GM21619 (cell line): ENCODE measurements around the gene KIF6.
"Not testable (repeated sequence)": the region's sequence is repeated elsewhere in the genome, so short reads cannot be mapped to it uniquely, and the experiment has no call there.

Experiments
- ATAC-seq: cut with Tn5 transposase; IDR thresholded peaks from one replicate; pipeline ENCODE4 v1.9.1; 2021; ENCODE audit not compliant: unreplicated experiment

KIF6 gene

GRCh38 chr6:39723350-39723749 lies 1.9 kb downstream of the KIF6 start:
- ATAC-seq, result not testable (repeated sequence)

GRCh38 chr6:39714802-39715201 lies 10.4 kb downstream of the KIF6 start:
- ATAC-seq, result no peak

DNA sequence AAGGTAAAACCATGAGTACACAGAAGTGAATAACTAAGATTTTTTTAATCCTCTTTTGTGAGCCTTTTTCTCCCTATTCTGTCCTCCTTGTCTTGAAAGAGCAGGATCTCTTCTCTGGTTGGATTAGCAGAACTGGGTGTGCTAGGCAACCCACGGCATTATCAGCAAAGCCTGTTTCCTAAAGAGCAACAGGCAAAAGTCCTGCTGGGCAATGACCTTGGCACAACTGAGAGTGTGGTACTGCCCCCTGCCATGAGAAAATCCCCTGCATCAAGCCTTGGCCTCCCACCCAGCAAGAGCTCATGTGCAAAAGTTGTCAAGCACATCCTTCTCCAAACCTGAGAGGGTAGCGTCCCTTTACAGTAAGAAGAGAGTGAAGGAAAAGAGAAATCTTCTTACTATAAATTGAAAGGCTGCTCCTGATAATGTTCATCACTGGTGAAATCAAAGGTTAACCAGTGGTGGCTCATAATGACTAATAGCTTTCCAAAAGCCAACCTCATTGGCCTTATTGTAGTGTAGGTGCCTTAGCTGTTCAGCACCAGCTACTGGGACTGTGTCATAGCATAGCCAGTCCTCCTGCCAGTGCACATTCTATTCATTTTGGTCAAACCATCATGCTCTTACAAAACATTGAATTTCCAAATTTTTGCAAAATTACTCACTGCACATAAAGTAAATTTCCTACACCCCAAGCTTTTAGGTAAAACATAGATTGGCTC lies 17.1 kb downstream of the KIF6 start:
- ATAC-seq, result no peak

DNA sequence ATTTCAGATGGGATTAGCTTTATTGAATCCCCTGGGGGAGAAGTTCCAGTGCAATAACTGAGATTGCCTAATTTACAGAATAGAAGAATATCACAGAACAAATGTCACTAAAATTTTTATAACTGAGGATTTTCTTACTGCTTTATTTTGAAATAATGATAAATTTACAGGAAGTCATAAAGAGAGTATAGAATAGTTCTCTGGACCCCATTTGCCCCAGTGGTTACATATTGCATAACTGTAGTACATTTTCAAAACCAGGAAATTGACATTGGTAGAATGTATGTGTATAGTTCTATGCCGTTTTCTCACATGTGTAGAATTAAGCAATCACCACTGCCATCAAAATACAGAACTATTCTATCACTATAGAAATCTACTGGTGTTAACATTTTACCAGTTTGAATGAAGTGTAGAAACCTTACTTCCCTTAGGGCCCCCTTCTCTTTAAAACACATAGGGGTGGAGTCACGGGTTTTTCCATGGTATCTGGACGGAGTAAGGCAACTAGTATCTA lies 18.3 kb downstream of the KIF6 start:
- ATAC-seq, result no peak

DNA sequence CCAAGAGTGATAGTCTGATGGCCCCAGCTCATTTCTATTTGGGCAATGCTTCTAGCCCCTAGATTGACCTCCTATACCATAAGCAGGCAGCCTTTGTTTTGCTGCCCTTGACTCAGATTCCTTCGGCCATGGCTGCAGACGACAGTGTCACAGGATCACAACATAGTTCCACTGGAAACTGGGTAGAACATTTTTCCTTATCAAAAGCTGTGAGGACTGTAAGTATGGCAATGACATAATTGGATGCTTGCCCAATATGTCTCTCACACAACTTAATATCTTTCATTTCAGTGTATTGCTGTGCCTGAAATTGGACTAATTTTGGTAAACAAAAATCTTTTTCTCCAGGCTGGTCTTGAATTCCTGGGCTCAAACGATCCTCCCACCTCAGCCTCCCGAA lies 22.9 kb downstream of the KIF6 start:
- ATAC-seq, result no peak

GRCh38 chr6:39700362-39700761 lies 24.8 kb downstream of the KIF6 start:
- no peak for ATAC-seq

DNA sequence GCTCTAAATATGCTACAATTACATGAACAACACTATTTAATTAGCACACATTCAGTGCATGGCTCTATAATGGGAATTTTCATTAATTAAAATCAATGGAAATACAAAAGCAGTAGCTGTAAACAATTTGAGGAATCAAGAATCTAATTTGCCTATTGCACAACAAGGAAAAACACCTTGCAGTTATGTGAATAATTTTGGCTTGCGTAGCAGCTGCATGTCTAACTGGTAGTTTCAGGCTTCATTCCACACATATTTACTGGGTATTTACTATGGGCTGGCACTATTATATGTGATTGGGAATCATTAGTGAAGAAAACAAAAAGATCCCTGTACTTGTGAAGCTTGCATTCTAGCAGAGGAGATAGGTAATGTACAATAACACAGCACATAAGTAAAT lies 26.4 kb downstream of the KIF6 start:
- ATAC-seq, result no peak

DNA sequence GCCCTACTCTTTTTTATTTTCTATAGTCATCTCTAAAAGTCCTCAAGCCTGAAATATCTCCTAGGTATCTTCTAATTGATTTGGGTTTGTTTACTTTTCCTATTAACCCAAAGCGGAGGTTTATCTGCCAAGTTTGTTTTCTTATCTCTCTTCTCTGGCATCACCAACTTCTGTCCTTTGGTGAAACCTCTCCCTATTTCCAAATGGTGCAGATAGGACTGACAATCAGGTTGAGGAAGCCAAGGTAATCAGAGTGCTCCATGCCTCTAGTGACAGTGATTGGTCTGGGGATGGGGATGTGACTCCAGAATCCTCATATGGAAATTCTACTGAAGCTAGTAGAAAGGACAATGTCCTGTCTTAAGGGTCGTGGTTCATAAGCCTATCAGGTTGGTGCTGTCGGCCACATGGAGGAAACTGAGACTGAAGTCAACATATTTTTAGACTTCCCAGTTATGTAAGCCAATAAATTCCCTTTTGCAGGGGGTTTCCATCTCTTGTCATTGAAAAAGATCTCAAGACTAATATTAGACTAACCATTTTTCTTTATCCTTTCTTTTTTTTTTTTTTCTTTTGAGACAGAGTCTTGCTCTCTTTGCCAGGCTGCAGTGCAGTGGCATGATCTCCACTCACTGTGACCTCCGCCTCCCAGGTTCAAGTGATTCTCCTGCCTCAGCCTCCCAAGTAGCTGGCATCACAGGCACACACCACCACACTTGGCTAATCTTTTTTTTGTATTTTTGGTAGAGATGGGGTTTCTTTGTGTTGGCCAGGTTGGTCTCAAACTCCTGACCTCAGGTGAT lies 28.0 kb downstream of the KIF6 start:
- no peak for ATAC-seq

GRCh38 chr6:39695447-39695846 lies 29.8 kb downstream of the KIF6 start:
- ATAC-seq, result no peak

- ATAC-seq, result no peak
Measured at GRCh38 chr6:39693206-39693605, 32.0 kb downstream of the KIF6 start.

- ATAC-seq, result no peak
Measured at GRCh38 chr6:39688494-39688893, 36.7 kb downstream of the KIF6 start.

- no peak for ATAC-seq
Measured at GRCh38 chr6:39686976-39687375, 38.2 kb downstream of the KIF6 start.

DNA sequence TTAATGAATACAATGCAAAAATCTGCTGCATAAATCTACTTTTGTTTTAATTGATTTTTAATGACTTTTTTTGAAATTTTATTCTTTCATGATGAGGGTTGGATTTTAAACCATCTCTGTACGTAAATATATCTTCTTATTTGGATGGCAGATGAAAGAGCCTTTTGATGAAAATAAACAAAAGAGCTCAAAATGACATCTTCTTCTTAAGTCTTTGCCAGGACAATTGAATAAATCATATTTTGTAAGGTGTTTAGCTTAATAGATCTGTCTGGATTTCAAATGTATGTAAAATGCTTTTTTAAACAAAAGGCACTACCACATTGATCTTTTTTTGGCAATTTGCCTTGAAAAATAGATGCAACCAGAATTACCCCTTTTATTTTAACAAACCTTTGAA lies 39.3 kb downstream of the KIF6 start:
- no peak for ATAC-seq

DNA sequence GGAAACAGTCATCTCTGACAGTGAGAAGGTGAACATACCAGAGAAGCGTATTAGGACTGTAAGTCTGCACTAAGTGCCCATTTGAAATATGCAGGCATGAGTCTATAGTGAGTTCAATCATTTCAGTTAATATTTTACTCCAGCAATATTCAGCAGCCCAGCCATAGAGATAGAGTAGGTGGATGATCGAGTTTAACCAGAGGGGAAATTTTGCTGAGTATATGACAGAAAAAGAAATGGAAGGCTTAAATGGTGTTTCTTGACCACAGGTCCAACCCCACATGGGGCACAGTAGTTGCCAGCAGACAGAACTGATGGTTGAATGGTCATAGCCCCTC lies 39.8 kb downstream of the KIF6 start:
- no peak for ATAC-seq

DNA sequence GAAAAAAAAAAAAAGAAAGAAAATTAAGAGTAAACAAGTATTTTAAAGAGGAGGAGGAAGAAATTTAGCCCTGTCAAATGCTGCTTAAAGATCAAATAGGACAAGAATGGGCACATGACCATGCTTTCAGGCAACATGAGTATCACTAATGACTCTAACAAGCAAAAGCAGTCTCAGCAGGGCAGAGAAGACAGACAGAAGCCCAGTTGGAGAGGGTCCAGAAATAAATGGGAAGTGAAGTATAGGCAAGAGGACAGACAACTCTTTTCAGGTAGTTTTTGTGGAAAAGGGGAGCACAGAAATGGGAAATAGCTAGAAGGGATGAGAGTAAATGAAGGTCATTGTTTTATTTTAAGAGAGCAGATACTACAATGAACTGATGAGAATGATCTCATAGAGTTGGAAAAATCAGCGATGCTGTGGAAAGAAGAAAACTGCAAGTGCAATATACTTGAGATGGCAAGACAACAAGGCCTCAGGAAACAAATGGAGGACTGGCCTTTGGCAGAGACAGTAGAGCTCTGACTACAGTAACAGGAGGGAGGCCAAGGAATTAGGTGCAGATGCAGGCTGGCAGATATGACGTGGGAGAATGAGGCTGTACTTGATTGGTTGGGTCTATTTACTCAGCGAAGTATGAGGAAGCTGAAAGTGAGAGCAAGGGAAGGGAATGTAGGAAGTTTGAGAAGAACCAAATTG lies 40.3 kb downstream of the KIF6 start:
- ATAC-seq, result no peak

DNA sequence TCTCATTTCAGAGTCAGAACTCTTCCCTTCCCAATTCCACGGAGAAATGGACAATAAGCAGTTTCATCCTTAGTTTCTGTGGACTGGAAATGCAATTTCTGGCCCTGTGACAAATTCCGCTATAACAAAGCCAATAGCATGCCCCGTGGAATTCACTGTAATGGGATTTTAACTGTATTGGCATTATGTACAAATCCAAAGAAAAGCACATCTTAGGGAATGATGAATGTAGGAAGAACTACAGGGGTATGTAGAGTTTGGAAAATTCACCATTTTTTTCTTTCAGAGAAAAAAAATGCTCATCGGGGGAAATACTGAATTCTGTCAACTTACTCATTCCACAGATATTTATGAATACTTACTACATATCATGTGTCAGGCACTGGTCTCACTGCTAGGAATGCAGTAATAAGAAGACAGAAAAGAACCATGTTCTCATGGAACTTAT lies 43.5 kb downstream of the KIF6 start:
- ATAC-seq, result no peak

GRCh38 chr6:39678914-39679313 lies 46.3 kb downstream of the KIF6 start:
- no peak for ATAC-seq

DNA sequence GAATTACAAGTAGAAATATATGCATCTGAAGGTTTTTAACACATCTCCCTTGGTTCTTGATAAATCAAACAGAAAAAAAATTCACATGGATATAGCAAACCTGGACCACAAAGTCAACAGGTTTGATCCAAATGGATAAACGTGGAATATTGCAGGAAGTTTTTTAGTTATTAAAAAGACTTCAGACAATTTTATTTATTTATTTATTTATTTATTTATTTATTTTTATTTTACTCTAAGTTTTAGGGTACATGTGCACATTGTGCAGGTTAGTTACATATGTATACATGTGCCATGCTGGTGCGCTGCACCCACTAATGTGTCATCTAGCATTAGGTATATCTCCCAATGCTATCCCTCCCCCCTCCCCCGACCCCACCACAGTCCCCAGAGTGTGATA lies 47.9 kb downstream of the KIF6 start:
- not testable (repeated sequence) for ATAC-seq

DNA sequence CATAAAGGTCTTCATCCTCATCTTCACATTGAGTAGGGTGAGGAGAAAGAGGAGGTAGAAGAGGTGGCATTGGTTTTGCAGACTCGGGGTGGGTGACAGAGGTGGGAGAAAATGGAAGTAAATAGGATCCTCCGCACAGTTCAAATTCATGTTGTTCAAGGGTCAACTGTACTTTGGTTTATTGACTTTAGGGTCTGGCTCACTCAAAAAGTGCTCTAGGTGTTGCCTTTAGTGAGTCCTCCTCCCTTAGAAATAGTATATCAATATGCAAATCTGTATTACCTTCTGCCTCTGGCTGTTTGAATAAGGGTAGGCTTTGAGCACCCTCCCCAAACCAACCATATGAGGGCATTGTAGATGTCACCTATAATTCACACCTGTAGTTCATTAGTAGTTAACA lies 54.7 kb downstream of the KIF6 start:
- ATAC-seq, result no peak

- no peak for ATAC-seq
Measured at GRCh38 chr6:39669973-39670342, 55.2 kb downstream of the KIF6 start.

GRCh38 chr6:39669207-39669972 lies 55.8 kb downstream of the KIF6 start:
- no peak for ATAC-seq
